Mesothelial cell of epicardium (in vitro differentiated cells): Measurements from ENCODE around the gene FEN1. TPM values are rescaled to one million over a fixed set of nuclear protein-coding genes. Genes with fewer than 3 reads are reported as not detected.

ENCODE experiments used
- DNase-seq, 2 experiments: peaks; one replicate each; pipeline ENCODE4 v3.0.0; 2021; ENCODE audit warnings: low spot score in 2 of 2; ENCODE audit not compliant: unreplicated experiment in 2 of 2
- H3K27ac Mint-ChIP-seq: 2 replicates; pipeline ENCODE4 v1.8.0; 2021; ENCODE audit warnings: mixed read lengths
- H3K27me3 Mint-ChIP-seq: 2 replicates; pipeline ENCODE4 v1.8.0; 2021; ENCODE audit warnings: low read depth, mixed read lengths
- H3K36me3 Mint-ChIP-seq: 2 replicates; pipeline ENCODE4 v1.8.0; 2021; ENCODE audit warnings: mixed read lengths
- H3K4me1 Mint-ChIP-seq: 2 replicates; pipeline ENCODE4 v1.8.0; 2021; ENCODE audit warnings: mixed read lengths
- H3K4me3 Mint-ChIP-seq: 2 replicates; pipeline ENCODE4 v1.8.0; 2021; ENCODE audit warnings: mild to moderate bottlenecking, moderate library complexity, mixed read lengths
- H3K9me3 Mint-ChIP-seq: 2 replicates; pipeline ENCODE4 v1.8.0; 2021; ENCODE audit warnings: mixed read lengths
- CTCF ChIP-seq: fragments of 200-600 bp; sonication (generic); IDR thresholded peaks from one replicate; pipeline ENCODE4 v1.5.0; 2021; ENCODE audit warnings: antibody characterized with exemption; ENCODE audit not compliant: unreplicated experiment
- total RNA-seq: library from RNA; stranded (reverse); gene quantifications from 3 replicates; pipeline ENCODE4 v1.2.1, GENCODE V29; 2021

The FEN1 gene
- total RNA-seq, 1 donor from 2014 or later = 20.3 TPM

GRCh38 chr11:61783717-61784505 is 8.8 kb upstream of the FEN1 start:
- DNase-seq = no peak
- no peaks in the 10 kb centered on the region for H3K27me3 Mint-ChIP-seq
- H3K27ac Mint-ChIP-seq = peak overlapping the region; percentile 86

GRCh38 chr11:61784506-61784805 is 8.3 kb upstream of the FEN1 start:
- Mint-ChIP-seq H3K27ac (peak overlapping the region; percentile 86), H3K4me1 (no peaks in the 10 kb centered on the region), H3K9me3 (no peaks in the 10 kb centered on the region), H3K27me3 (no peaks in the 10 kb centered on the region), H3K36me3 (peaks cover 21% of the 10 kb centered on the region), H3K4me3 (no peak overlapping the region)
- DNase-seq = no peak
- TF ChIP-seq CTCF = no peak

More at GRCh38 chr11:61783717-61784505, 8.8 kb upstream of the FEN1 start:
- Mint-ChIP-seq H3K36me3 (peaks cover 21% of the 10 kb centered on the region), H3K4me1 (no peaks in the 10 kb centered on the region), H3K4me3 (no peak overlapping the region), H3K9me3 (no peaks in the 10 kb centered on the region)
- TF ChIP-seq CTCF = no peak

DNA sequence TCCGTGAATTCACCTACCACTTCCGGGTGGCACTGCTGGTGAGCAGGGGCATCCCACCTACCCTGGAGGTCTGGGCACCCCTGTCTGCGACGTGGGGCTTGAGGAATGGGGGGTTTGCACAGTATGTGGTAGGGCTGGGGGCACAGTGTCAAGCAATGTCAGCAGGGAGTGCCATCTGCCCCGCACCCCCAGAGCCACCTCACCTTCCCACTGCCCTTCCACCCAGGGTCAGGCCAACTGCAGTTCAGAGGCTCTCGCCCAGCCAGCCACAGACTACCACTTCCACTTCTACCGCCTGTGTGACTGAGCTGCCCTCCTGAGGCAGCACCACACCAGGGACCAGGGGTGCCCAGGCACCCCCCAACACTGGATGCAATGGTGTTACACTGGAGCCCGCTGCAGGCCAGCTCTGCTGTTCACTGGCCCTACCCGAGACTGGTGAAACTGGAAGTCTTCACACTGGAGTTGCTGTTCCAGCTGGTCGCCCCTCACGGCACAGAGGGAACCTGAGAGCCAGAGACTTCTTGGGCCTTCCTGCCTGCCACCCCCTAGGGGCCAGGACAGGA is 6.8 kb upstream of the FEN1 start:
- H3K4me1 Mint-ChIP-seq = no peaks in the 10 kb centered on the region

DNA sequence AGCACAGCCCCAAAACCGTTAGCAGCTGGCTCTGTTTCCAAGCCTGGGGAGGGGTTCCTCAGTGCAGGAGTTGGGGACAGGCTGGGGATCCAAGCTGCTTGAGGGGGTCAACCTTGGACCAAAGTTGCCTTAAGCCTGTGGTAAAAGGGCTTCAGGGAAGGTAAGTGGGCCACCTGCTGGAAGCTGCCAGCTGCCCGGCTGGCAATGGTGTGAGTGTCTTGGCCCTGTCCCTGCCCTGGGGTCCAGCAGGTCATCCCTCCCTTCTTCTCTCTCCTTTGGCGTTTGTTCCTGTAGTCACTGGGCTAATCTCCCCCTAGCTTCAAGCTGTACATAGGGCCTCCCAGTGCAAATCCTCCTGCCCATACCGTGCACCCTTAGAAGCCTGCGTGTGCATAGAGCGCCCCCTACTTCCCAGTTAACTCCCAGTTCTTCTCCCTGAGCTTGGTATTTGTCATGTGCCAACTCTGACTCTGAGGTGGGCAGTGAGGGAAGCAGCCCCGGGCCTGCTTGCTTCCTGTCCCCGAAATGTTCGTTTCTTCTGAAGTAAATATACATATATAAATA is 4.7 kb upstream of the FEN1 start:
- Mint-ChIP-seq H3K4me1 (peaks cover 10% of the 10 kb centered on the region), H3K9me3 (no peaks in the 10 kb centered on the region), H3K27ac (peak overlapping the region; percentile 62), H3K27me3 (no peaks in the 10 kb centered on the region), H3K36me3 (peaks cover 17% of the 10 kb centered on the region), H3K4me3 (no peak overlapping the region)
- DNase-seq = no peak
- TF ChIP-seq CTCF = peak; percentile 37

More for the DNA sequence above, 6.8 kb upstream of the FEN1 start:
- DNase-seq = no peak
- Mint-ChIP-seq H3K27me3 (no peaks in the 10 kb centered on the region), H3K4me3 (no peak overlapping the region), H3K27ac (peak overlapping the region; percentile 39), H3K9me3 (no peaks in the 10 kb centered on the region), H3K36me3 (peaks cover 19% of the 10 kb centered on the region)
- TF ChIP-seq CTCF = no peak

GRCh38 chr11:61791737-61792309 is 888 bp upstream of the FEN1 start:
- peaks cover 18% of the 10 kb centered on the region for H3K4me1 Mint-ChIP-seq
- peaks cover 4% of the 10 kb centered on the region for H3K36me3 Mint-ChIP-seq
- no peaks in the 10 kb centered on the region for H3K27me3 Mint-ChIP-seq
- peak in 1 of 2 experiments; percentile 75 for DNase-seq
- H3K4me3 Mint-ChIP-seq = peak overlapping the region; percentile 90
- no peaks in the 10 kb centered on the region for H3K9me3 Mint-ChIP-seq
- peak; percentile 38 for TF ChIP-seq CTCF
- peak overlapping the region; percentile 99 for H3K27ac Mint-ChIP-seq
